Smooth muscle cell (in vitro differentiated cells): ENCODE results near the gene CDSN. TPM values are rescaled to one million over a fixed set of nuclear protein-coding genes. Genes with fewer than 3 reads are reported as not detected.

Experiments
- DNase-seq: peaks from one replicate; lab custom pipeline; 2025; ENCODE audit not compliant: unreplicated experiment; lab: John Stamatoyannopoulos, UW
- H2AFZ ChIP-seq: fragments of 200-600 bp; sonication (generic); 2 replicates; pipeline ENCODE4 v1.6.0; 2016; ENCODE audit warnings: antibody characterized with exemption, low read depth, mild to moderate bottlenecking
- H3F3A ChIP-seq: fragments of 200-600 bp; sonication (generic); 2 replicates; pipeline ENCODE4 v1.6.0; 2017; ENCODE audit warnings: antibody characterized with exemption, low read depth
- H3K27ac ChIP-seq: fragments of 200-600 bp; sonication (generic); 2 replicates; pipeline ENCODE4 v1.5.1; 2016; ENCODE audit warnings: low read depth, mild to moderate bottlenecking
- H3K27me3 ChIP-seq: fragments of 200-600 bp; sonication (generic); 2 replicates; pipeline ENCODE4 v1.6.1; 2016; ENCODE audit warnings: low read depth, mild to moderate bottlenecking
- H3K36me3 ChIP-seq: fragments of 200-600 bp; sonication (generic); 2 replicates; pipeline ENCODE4 v1.5.1; 2016; ENCODE audit warnings: low read depth
- H3K4me1 ChIP-seq: fragments of 200-600 bp; sonication (generic); 2 replicates; pipeline ENCODE4 v1.5.1; 2016; ENCODE audit warnings: low read depth
- H3K4me2 ChIP-seq: fragments of 200-600 bp; sonication (generic); 2 replicates; pipeline ENCODE4 v1.6.0; 2016; ENCODE audit warnings: mild to moderate bottlenecking
- H3K4me3 ChIP-seq: fragments of 200-600 bp; sonication (generic); 2 replicates; pipeline ENCODE4 v1.5.1; 2016; ENCODE audit warnings: mild to moderate bottlenecking
- H3K79me2 ChIP-seq: fragments of 200-600 bp; sonication (generic); 2 replicates; pipeline ENCODE4 v1.6.0; 2016; ENCODE audit warnings: low read depth, mild to moderate bottlenecking
- H3K9ac ChIP-seq: fragments of 200-600 bp; sonication (generic); 2 replicates; pipeline ENCODE4 v1.6.0; 2016; ENCODE audit warnings: low read depth
- H3K9me3 ChIP-seq: fragments of 200-600 bp; sonication (generic); replicated peaks from 2 replicates; pipeline ENCODE4 v1.5.1; 2016; ENCODE audit warnings: low read depth
- H4K20me1 ChIP-seq: fragments of 200-600 bp; sonication (generic); 2 replicates; pipeline ENCODE4 v1.6.0; 2016; ENCODE audit warnings: low read depth
- WGBS: methylation state at CpG from one replicate; pipeline ENCODE4 v1.1.7; 2016; ENCODE audit warnings: low lambda C conversion rate; 5-methylcytosine and 5-hydroxymethylcytosine counted together
- polyA plus RNA-seq: library from polyadenylated mRNA; unstranded; fragments of >200 nt; fragmentation: Nextera tagmentation; extraction: Ambion mirVana; gene quantifications from 2 replicates; pipeline ENCODE4 v1.2.1, GENCODE V29; 2016
- small RNA-seq: library from RNA; depleted of rRNA; stranded (forward); fragments of <200 nt; gene quantifications from one replicate; pipeline ENCODE3, GENCODE V24; 2014
- total RNA-seq: library from RNA; depleted of rRNA; stranded (reverse); fragments of >200 nt; gene quantifications from 2 replicates; pipeline ENCODE4 v1.2.3, GENCODE V29; 2014
- TF ChIP-seq, protein P1 (sequence below): fragments of 200-600 bp; sonication (generic); IDR thresholded peaks from 2 replicates; pipeline ENCODE4 v1.5.1; 2017; ENCODE audit warnings: borderline replicate concordance, mild to moderate bottlenecking, antibody characterized with exemption; ENCODE audit not compliant: insufficient read depth, poor library complexity, severe bottlenecking

The CDSN gene
- total and polyA plus RNA-seq, 2 experiments from 2014 or later = 1.2 to 11.6 TPM

DNA sequence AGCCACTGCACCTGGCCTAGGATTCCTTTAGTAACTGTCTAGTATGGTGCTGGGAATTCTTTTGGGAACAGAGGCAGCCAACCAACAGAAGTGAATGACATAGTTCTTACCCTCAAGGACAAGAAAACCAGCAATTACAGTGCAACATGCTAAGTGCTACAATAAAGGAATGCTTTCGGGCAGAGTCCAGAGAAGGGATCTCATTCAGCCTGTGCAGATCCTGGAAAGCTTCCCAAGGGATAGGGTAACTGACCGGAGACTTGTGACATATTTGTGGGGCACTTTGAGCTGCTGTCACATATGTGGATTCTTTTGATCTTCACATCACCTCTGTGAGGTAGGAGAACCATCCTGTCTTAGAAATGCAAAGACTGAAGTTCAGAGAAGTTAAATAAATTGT lies 54.7 kb downstream of the CDSN start:
- Histone ChIP-seq H3K27me3 (peaks cover 9% of the 10 kb centered on the region), H3K4me1 (peaks cover 4% of the 10 kb centered on the region), H3K4me2 (no peak overlapping the region), H2AFZ (no peak overlapping the region), H3K4me3 (no peak overlapping the region), H3K79me2 (no peaks in the 10 kb centered on the region), H3K36me3 (no peaks in the 10 kb centered on the region), H3K9me3 (no peaks in the 10 kb centered on the region), H3K9ac (no peak overlapping the region), H3F3A (peaks cover 4% of the 10 kb centered on the region), H3K27ac (no peak overlapping the region), H4K20me1 (no peaks in the 10 kb centered on the region)
- 50% methylated on average over 2 of the region's 2 CpGs for WGBS
- TF ChIP-seq, protein P1, sequence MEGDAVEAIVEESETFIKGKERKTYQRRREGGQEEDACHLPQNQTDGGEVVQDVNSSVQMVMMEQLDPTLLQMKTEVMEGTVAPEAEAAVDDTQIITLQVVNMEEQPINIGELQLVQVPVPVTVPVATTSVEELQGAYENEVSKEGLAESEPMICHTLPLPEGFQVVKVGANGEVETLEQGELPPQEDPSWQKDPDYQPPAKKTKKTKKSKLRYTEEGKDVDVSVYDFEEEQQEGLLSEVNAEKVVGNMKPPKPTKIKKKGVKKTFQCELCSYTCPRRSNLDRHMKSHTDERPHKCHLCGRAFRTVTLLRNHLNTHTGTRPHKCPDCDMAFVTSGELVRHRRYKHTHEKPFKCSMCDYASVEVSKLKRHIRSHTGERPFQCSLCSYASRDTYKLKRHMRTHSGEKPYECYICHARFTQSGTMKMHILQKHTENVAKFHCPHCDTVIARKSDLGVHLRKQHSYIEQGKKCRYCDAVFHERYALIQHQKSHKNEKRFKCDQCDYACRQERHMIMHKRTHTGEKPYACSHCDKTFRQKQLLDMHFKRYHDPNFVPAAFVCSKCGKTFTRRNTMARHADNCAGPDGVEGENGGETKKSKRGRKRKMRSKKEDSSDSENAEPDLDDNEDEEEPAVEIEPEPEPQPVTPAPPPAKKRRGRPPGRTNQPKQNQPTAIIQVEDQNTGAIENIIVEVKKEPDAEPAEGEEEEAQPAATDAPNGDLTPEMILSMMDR = no peak
- DNase-seq = no peak

Small RNAs within 50 kb of the gene (small RNA-seq; reads per million reads assigned to genes)
- gene POLR2LP1 (0.08 reads per million), gene RNU6-1133P (not detected)

Other genes with a start within 250 kb of the CDSN start
- 30.7 and 82.6 TPM in 2 replicates for gene DDR1, start 235.9 kb downstream of the CDSN start, total RNA-seq
- 23.8 and 77.3 TPM in 2 replicates for gene DDR1, start 235.9 kb downstream of the CDSN start, polyA plus RNA-seq
- 15.6 and 24.8 TPM in 2 replicates for gene GTF2H4, start 212.2 kb downstream of the CDSN start, total RNA-seq
- 7.2 and 9.5 TPM in 2 replicates for gene GTF2H4, start 212.2 kb downstream of the CDSN start, polyA plus RNA-seq
- gene VARS2, start 206.2 kb downstream of the CDSN start, total RNA-seq = 15.1 and 18.4 TPM in 2 replicates
- 15.4 and 19.6 TPM in 2 replicates for gene VARS2, start 206.2 kb downstream of the CDSN start, polyA plus RNA-seq
- not detected in 2 replicates for gene SFTA2, start 188.3 kb downstream of the CDSN start, total RNA-seq
- not detected in 2 replicates for gene SFTA2, start 188.3 kb downstream of the CDSN start, polyA plus RNA-seq
- gene MUCL3, start 179.5 kb downstream of the CDSN start, total RNA-seq = 0.31 TPM in 1 of 2 replicates, not detected in the other
- gene MUCL3, start 179.5 kb downstream of the CDSN start, polyA plus RNA-seq = not detected in 2 replicates
- gene MUC21, start 136.7 kb downstream of the CDSN start, total RNA-seq = not detected in 2 replicates
- gene MUC21, start 136.7 kb downstream of the CDSN start, polyA plus RNA-seq = not detected in 2 replicates
- gene MUC22, start 110.0 kb downstream of the CDSN start, total RNA-seq = not detected in 2 replicates
- gene MUC22, start 110.0 kb downstream of the CDSN start, polyA plus RNA-seq = not detected in 2 replicates
- 0.63 and 0.94 TPM in 2 replicates for gene C6orf15, start 7.9 kb downstream of the CDSN start, total RNA-seq
- gene C6orf15, start 7.9 kb downstream of the CDSN start, polyA plus RNA-seq = 0.52 and 1.5 TPM in 2 replicates
- gene PSORS1C1, start 5.6 kb downstream of the CDSN start, total RNA-seq = 2.6 and 6.5 TPM in 2 replicates
- gene PSORS1C1, start 5.6 kb downstream of the CDSN start, polyA plus RNA-seq = 1.6 and 2.1 TPM in 2 replicates
- gene PSORS1C2, start 18.6 kb upstream of the CDSN start, total RNA-seq = 0.49 and 0.90 TPM in 2 replicates
- 0.97 and 1.1 TPM in 2 replicates for gene PSORS1C2, start 18.6 kb upstream of the CDSN start, polyA plus RNA-seq
- 4.9 and 8.2 TPM in 2 replicates for gene CCHCR1, start 37.4 kb upstream of the CDSN start, total RNA-seq
- 15.0 and 25.4 TPM in 2 replicates for gene CCHCR1, start 37.4 kb upstream of the CDSN start, polyA plus RNA-seq
- gene TCF19, start 38.1 kb upstream of the CDSN start, total RNA-seq = 4.5 and 7.8 TPM in 2 replicates
- 5.4 and 10.5 TPM in 2 replicates for gene TCF19, start 38.1 kb upstream of the CDSN start, polyA plus RNA-seq
- not detected in 2 replicates for gene POU5F1, start 50.2 kb upstream of the CDSN start, total RNA-seq
- 0.25 TPM in 1 of 2 replicates, not detected in the other for gene POU5F1, start 50.2 kb upstream of the CDSN start, polyA plus RNA-seq
- 209 and 256 TPM in 2 replicates for gene HLA-C, start 151.6 kb upstream of the CDSN start, total RNA-seq
- gene HLA-C, start 151.6 kb upstream of the CDSN start, polyA plus RNA-seq = 387 and 404 TPM in 2 replicates
- gene HLA-B, start 236.7 kb upstream of the CDSN start, total RNA-seq = 238 and 2,794 TPM in 2 replicates
- gene HLA-B, start 236.7 kb upstream of the CDSN start, polyA plus RNA-seq = 605 and 646 TPM in 2 replicates